Endodermal cell (in vitro differentiated cells): ENCODE measurements around the gene ACADS. TPM values are rescaled to one million over a fixed set of nuclear protein-coding genes. Genes with fewer than 3 reads are reported as not detected.

Experiments used
- DNase-seq: peaks from one replicate; pipeline ENCODE4 v3.0.0-alpha.2; 2017
- H3K27ac ChIP-seq: 2 replicates; pipeline ENCODE4 v1.5.1; 2013; ENCODE audit warnings: mild to moderate bottlenecking, low read depth, low read length, moderate library complexity
- H3K27me3 ChIP-seq: 2 replicates; pipeline ENCODE4 v1.6.1; 2013; ENCODE audit warnings: mild to moderate bottlenecking, low read length, moderate library complexity; ENCODE audit not compliant: insufficient read depth, control insufficient read depth, poor library complexity, severe bottlenecking
- H3K36me3 ChIP-seq: 2 replicates; pipeline ENCODE4 v1.7.0; 2013; ENCODE audit warnings: mild to moderate bottlenecking, low read length, moderate library complexity; ENCODE audit not compliant: control insufficient read depth, insufficient read depth
- H3K4me1 ChIP-seq: one replicate; pipeline ENCODE4 v1.7.0; 2013; ENCODE audit warnings: low read length; ENCODE audit not compliant: control insufficient read depth, insufficient read depth
- H3K4me3 ChIP-seq: 2 replicates; pipeline ENCODE4 v1.5.1; 2013; ENCODE audit warnings: mild to moderate bottlenecking, low read length, moderate library complexity
- H3K9ac ChIP-seq: 2 replicates; pipeline ENCODE4 v1.6.1; 2013; ENCODE audit warnings: mild to moderate bottlenecking, low read length, moderate library complexity; ENCODE audit not compliant: poor library complexity, severe bottlenecking; ENCODE audit errors: extremely low read depth
- H3K9me3 ChIP-seq: 2 replicates; pipeline ENCODE4 v1.6.1; 2013; ENCODE audit warnings: mild to moderate bottlenecking, low read length, moderate library complexity; ENCODE audit not compliant: control insufficient read depth
- H3K27ac Mint-ChIP-seq: 2 replicates; pipeline ENCODE4 v1.8.0; 2020; ENCODE audit warnings: mixed read lengths
- H3K27me3 Mint-ChIP-seq: 2 replicates; pipeline ENCODE4 v1.8.0; 2021; ENCODE audit warnings: mild to moderate bottlenecking, mixed read lengths; ENCODE audit not compliant: insufficient read depth
- H3K36me3 Mint-ChIP-seq: 2 replicates; pipeline ENCODE4 v1.8.0; 2020; ENCODE audit warnings: low read depth, mixed read lengths
- H3K4me1 Mint-ChIP-seq: 2 replicates; pipeline ENCODE4 v1.8.0; 2020; ENCODE audit warnings: mixed read lengths
- H3K4me3 Mint-ChIP-seq: 2 replicates; pipeline ENCODE4 v1.8.0; 2020; ENCODE audit warnings: mild to moderate bottlenecking, moderate library complexity, mixed read lengths
- H3K9me3 Mint-ChIP-seq: 2 replicates; pipeline ENCODE4 v1.8.0; 2020; ENCODE audit warnings: mild to moderate bottlenecking, mixed read lengths
- CTCF ChIP-seq: fragments of 200-600 bp; sonication (generic); conservative IDR thresholded peaks from 2 replicates; pipeline ENCODE4 v1.5.0; 2021; ENCODE audit warnings: antibody characterized with exemption, mild to moderate bottlenecking
- WGBS, 2 experiments: methylation state at CpG; one replicate each; pipeline versions ENCODE4 v1.1.5 to v1.1.7; 2013; ENCODE audit warnings: missing lambda C conversion rate in 2 of 2, mixed read lengths in 1 of 2; ENCODE audit not compliant: insufficient coverage in 1 of 2, insufficient read length in 1 of 2; 5-methylcytosine and 5-hydroxymethylcytosine counted together
- total RNA-seq, 2 donors: library from RNA; stranded (reverse); fragmentation: NEBNext Ultra II Directional in 1 of 2; extraction: Animal tissue kit (Norgen Biotek cat#: 25700) in 1 of 2; gene quantifications; 2 replicates in 1 of 2; 3 replicates in 1 of 2; pipeline ENCODE4 v1.2.1, GENCODE V29; 2021

ACADS gene
- total RNA-seq, 2 donors from 2014 or later, result 8.0 to 9.2 TPM

- H3K4me1 Mint-ChIP-seq, result no peaks in the 10 kb centered on the region
- Histone ChIP-seq H3K4me1 (no peaks in the 10 kb centered on the region), H3K27ac (no peak overlapping the region), H3K27me3 (no peaks in the 10 kb centered on the region), H3K9me3 (no peaks in the 10 kb centered on the region), H3K4me3 (no peak overlapping the region), H3K9ac (no peak overlapping the region), H3K36me3 (peaks cover 18% of the 10 kb centered on the region)
- no peaks in the 10 kb centered on the region for H3K9me3 Mint-ChIP-seq
- H3K4me3 Mint-ChIP-seq, result no peak overlapping the region
- DNase-seq, result no peak
- WGBS, 2 experiments, result 86 to 97% methylated on average over 1 to 3 of the region's 3 CpGs
- H3K27me3 Mint-ChIP-seq, result no peaks in the 10 kb centered on the region
- H3K36me3 Mint-ChIP-seq, result peaks cover 5% of the 10 kb centered on the region
- H3K27ac Mint-ChIP-seq, result no peak overlapping the region
- no peak for TF ChIP-seq CTCF
Measured at GRCh38 chr12:120787889-120788288, 62.3 kb downstream of the ACADS start.

Other genes starting within 250 kb of the ACADS start
- 100 to 1,000 TPM; 326 to 424 TPM for gene DYNLL1, start 229.7 kb upstream of the ACADS start, total RNA-seq
- gene COQ5, start 196.7 kb upstream of the ACADS start, total RNA-seq, result 10 to 100 TPM; 35.5 to 55.1 TPM
- 100 to 1,000 TPM; 167 to 182 TPM for gene RNF10, start 191.5 kb upstream of the ACADS start, total RNA-seq
- 10 to 100 TPM; 52.5 to 53.0 TPM for gene POP5, start 144.4 kb upstream of the ACADS start, total RNA-seq
- under 1 TPM; 0.29 to 0.86 TPM for gene CABP1, start 85.2 kb upstream of the ACADS start, total RNA-seq
- 100 to 1,000 TPM; 188 to 195 TPM for gene MLEC, start 38.7 kb upstream of the ACADS start, total RNA-seq
- 10 to 100 TPM; 52.8 to 60.7 TPM for gene UNC119B, start 15.4 kb upstream of the ACADS start, total RNA-seq
- gene SPPL3, start 178.5 kb downstream of the ACADS start, total RNA-seq, result 10 to 100 TPM; 41.1 to 46.8 TPM